AG04450 (cell line): Measurements from ENCODE around the gene OR51B2. TPM values are rescaled to one million over a fixed set of nuclear protein-coding genes. Genes with fewer than 3 reads are reported as not detected.

Experiments
- CTCF ChIA-PET: fragments of 300-600, 350-600 bp; formaldehyde crosslinking; extraction: SDS; loops from one replicate; lab custom pipeline; 2022; ENCODE audit warnings: antibody characterized with exemption, inconsistent platforms; lab: Charles Lee
- POLR2A ChIA-PET: fragments of 350-600 bp; formaldehyde crosslinking; extraction: SDS; loops from one replicate; lab custom pipeline; 2021; ENCODE audit warnings: antibody characterized with exemption, inconsistent platforms; lab: Yijun Ruan, JAX
- DNase-seq: peaks from one replicate; pipeline ENCODE4 v3.0.0-alpha.2; 2011; ENCODE audit warnings: low read depth, low spot score
- H3K27ac ChIP-seq: one replicate; pipeline ENCODE4 v1.5.1; 2012; ENCODE audit warnings: low read depth, low read length, control low read depth
- H3K27me3 ChIP-seq: one replicate; pipeline ENCODE4 v1.6.0; 2012; ENCODE audit warnings: low read length; ENCODE audit not compliant: control insufficient read depth, insufficient read depth
- H3K4me3 ChIP-seq: 2 replicates; pipeline ENCODE4 v1.5.1; 2011; ENCODE audit warnings: mild to moderate bottlenecking, low read depth, low read length, control low read depth
- H3K9me3 ChIP-seq: 2 replicates; pipeline ENCODE4 v1.5.1; 2012; ENCODE audit warnings: low read length; ENCODE audit not compliant: control insufficient read depth, insufficient read depth
- CTCF ChIP-seq: IDR thresholded peaks from 2 replicates; pipeline ENCODE4 v1.5.1; 2011; ENCODE audit warnings: low read depth, low read length, control low read depth, inconsistent platforms
- polyA plus RNA-seq: library from polyadenylated mRNA; depleted of rRNA; stranded (reverse); fragments of >200 nt; gene quantifications from 2 replicates; pipeline ENCODE4 v1.2.3, GENCODE V29; 2011

Gene OR51B2
- polyA plus RNA-seq, 1 experiment, result not detected

GRCh38 chr11:5351208-5351607, 27.1 kb upstream of the OR51B2 start, which contains the start of gene OR51B6:
OR51B6 (plus strand) TSS chr11:5351508; CDS start chr11:5351508, 0 bp downstream.
- Histone ChIP-seq H3K4me3 (no peak within 1 kb of the TSS), H3K27me3 (no peaks in the 10 kb centered on the region), H3K9me3 (no peaks in the 10 kb centered on the region), H3K27ac (no peak within 1 kb of the TSS)
- no peak for DNase-seq
- ChIA-PET POLR2A (no interaction called here), CTCF (no interaction called here)
- TF ChIP-seq CTCF, result no peak

DNA sequence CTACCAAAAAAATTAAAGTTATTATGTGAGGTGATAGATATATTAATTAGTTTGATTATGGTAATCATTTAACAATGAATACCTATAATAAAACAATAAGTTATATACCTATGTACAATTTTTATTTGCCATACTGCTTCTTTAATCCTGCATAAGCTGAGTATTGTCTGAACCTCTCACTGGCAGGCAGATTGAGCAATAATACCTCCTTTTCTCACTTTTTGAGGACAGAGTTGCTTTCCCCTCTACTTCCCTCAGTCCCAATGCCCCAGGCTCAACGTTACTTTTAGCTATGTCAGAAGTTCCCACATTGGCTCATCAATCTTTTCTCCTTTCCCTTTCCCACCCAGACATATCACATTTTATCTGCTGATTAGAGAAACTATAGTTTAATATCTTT, 25.5 kb upstream of the OR51B2 start:
- DNase-seq, result no peak
- H3K9me3 ChIP-seq, result no peaks in the 10 kb centered on the region
- H3K27ac ChIP-seq, result no peak overlapping the region
- TF ChIP-seq CTCF, result no peak
- ChIA-PET POLR2A (no interaction called here), CTCF (interaction anchor here (1.3 kb wide), 1 partner anchor 145 kb away, joined by 6 read pairs; no protein-coding TSS in a partner anchor)
- no peaks in the 10 kb centered on the region for H3K27me3 ChIP-seq
- no peak overlapping the region for H3K4me3 ChIP-seq

- no peak for TF ChIP-seq CTCF
- no peaks in the 10 kb centered on the region for H3K27me3 ChIP-seq
- H3K27ac ChIP-seq, result no peak overlapping the region
- no peak for DNase-seq
- no peak overlapping the region for H3K4me3 ChIP-seq
- H3K9me3 ChIP-seq, result no peaks in the 10 kb centered on the region
- CTCF ChIA-PET, result no interaction called here
- POLR2A ChIA-PET, result no interaction called here
Observed at GRCh38 chr11:5348551-5349194, 24.6 kb upstream of the OR51B2 start.

DNA sequence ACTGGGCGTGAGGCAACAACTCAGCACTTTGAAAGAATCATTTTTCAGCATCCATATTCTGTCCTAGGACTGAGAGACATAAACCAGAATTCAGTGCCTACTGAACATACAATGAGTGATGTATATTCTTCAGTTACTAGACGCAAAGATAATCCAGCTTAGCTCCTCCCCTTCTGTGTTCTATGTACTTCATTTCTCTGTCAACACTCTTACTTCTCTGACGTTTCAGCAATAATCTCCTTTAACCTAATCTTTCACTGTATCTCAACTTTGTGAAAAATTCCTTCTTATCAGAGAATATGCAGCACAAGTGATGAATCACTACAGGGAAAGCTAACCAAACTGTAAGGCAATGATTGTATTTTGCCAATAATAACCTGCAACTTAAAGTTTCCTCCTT, 21.7 kb upstream of the OR51B2 start:
- CTCF ChIA-PET, result interaction anchor here (0.8 to 1.2 kb wide), 3 partner anchors 35 to 141 kb away, joined by 3 to 6 read pairs (median 3); no protein-coding TSS in a partner anchor
- TF ChIP-seq CTCF, result no peak
- Histone ChIP-seq H3K9me3 (no peaks in the 10 kb centered on the region), H3K27ac (no peak overlapping the region), H3K27me3 (no peaks in the 10 kb centered on the region), H3K4me3 (no peak overlapping the region)
- POLR2A ChIA-PET, result no interaction called here
- DNase-seq, result no peak
